HepG2 (cell line): ENCODE results near the gene C4B. TPM values are rescaled to one million over a fixed set of nuclear protein-coding genes. Genes with fewer than 3 reads are reported as not detected.

Experiments used
- AGO1 ChIP-seq: fragments of 200-400 bp; formaldehyde crosslinking; IDR thresholded peaks from 2 replicates; pipeline ENCODE4 v1.6.1; 2017; ENCODE audit warnings: mild to moderate bottlenecking, low read depth, low read length, moderate library complexity; ENCODE audit not compliant: poor library complexity, severe bottlenecking
- CEBPG ChIP-seq: IDR thresholded peaks from 2 replicates; pipeline ENCODE4 v1.6.1; 2016
- EEA1 ChIP-seq: sonication (generic); formaldehyde crosslinking; IDR thresholded peaks from 2 replicates; pipeline ENCODE4 v1.5.1; 2020; ENCODE audit warnings: mild to moderate bottlenecking, missing genetic modification reagents, borderline replicate concordance
- HIC2 ChIP-seq: sonication (generic); formaldehyde crosslinking; IDR thresholded peaks from 2 replicates; pipeline ENCODE4 v1.9.0; 2022; ENCODE audit warnings: low read depth, missing genetic modification reagents
- IKZF5 ChIP-seq: IDR thresholded peaks from 2 replicates; pipeline ENCODE4 v1.6.1; 2018; ENCODE audit warnings: missing genetic modification reagents, mild to moderate bottlenecking, missing compliant biosample characterization
- KDM6A ChIP-seq: IDR thresholded peaks from 2 replicates; pipeline ENCODE4 v1.6.1; 2016; ENCODE audit warnings: low read depth
- MTA1 ChIP-seq: sonication (generic); formaldehyde crosslinking; IDR thresholded peaks from 2 replicates; pipeline ENCODE4 v1.4.0; 2020; ENCODE audit warnings: missing genetic modification reagents, mild to moderate bottlenecking, borderline replicate concordance
- NCOR1 ChIP-seq: fragments of 200-600 bp; sonication (generic); IDR thresholded peaks from 2 replicates; pipeline ENCODE4 v1.7.0; 2017; ENCODE audit warnings: antibody characterized with exemption, low read length, borderline replicate concordance
- NFKBIZ ChIP-seq: IDR thresholded peaks from 2 replicates; pipeline ENCODE4 v1.6.1; 2018; ENCODE audit warnings: missing genetic modification reagents, missing compliant biosample characterization
- NONO ChIP-seq, 2 experiments: fragments of 450-650 bp in 1 of 2; sonication (generic) in 1 of 2; formaldehyde crosslinking in 1 of 2; IDR thresholded peaks in 1 of 2; conservative IDR thresholded peaks in 1 of 2; 2 replicates each; pipeline versions ENCODE4 v1.6.1 to v1.8.0; 2017 to 2022; ENCODE audit warnings: mild to moderate bottlenecking in 1 of 2, missing genetic modification reagents in 1 of 2, moderate library complexity in 1 of 2
- POLR2A ChIP-seq, 2 experiments: IDR thresholded peaks; 2 replicates each; pipeline ENCODE4 v1.6.1; 2011; ENCODE audit warnings: low read depth in 2 of 2, low read length in 2 of 2, mild to moderate bottlenecking in 1 of 2, moderate library complexity in 1 of 2; ENCODE audit not compliant: insufficient read depth in 1 of 2
- SIN3B ChIP-seq: fragments of 150-350 bp; IDR thresholded peaks from 2 replicates; pipeline ENCODE4 v1.6.1; 2014; ENCODE audit warnings: low read length
- SP1 ChIP-seq, 2 experiments: fragments of 450-650 bp in 1 of 2; sonication (generic) in 1 of 2; formaldehyde crosslinking in 1 of 2; IDR thresholded peaks; 2 replicates each; pipeline versions ENCODE4 v1.4.0 to v1.6.1; 2016 to 2020; ENCODE audit warnings: missing genetic modification reagents in 1 of 2
- TCF12 ChIP-seq, 2 experiments: fragments of 450-650 bp in 1 of 2; sonication (generic) in 1 of 2; formaldehyde crosslinking in 1 of 2; IDR thresholded peaks; 2 replicates each; pipeline versions ENCODE4 v1.6.1 to v1.8.0; 2017 to 2022; ENCODE audit warnings: antibody characterized with exemption in 1 of 2, mild to moderate bottlenecking in 1 of 2, missing genetic modification reagents in 1 of 2, moderate library complexity in 1 of 2
- ZBTB44 ChIP-seq: sonication (generic); formaldehyde crosslinking; IDR thresholded peaks from 2 replicates; pipeline ENCODE4 v1.4.0; 2020; ENCODE audit warnings: missing genetic modification reagents
- ZNF232 ChIP-seq: sonication (generic); formaldehyde crosslinking; IDR thresholded peaks from 2 replicates; pipeline ENCODE4 v1.4.0; 2020; ENCODE audit warnings: missing genetic modification reagents, borderline replicate concordance
- ZNF292 ChIP-seq: sonication (generic); formaldehyde crosslinking; IDR thresholded peaks from 2 replicates; pipeline ENCODE4 v1.8.1; 2022; ENCODE audit warnings: mild to moderate bottlenecking, low read depth, missing genetic modification reagents, borderline replicate concordance
- ZNF329 ChIP-seq: sonication (generic); formaldehyde crosslinking; IDR thresholded peaks from 2 replicates; pipeline ENCODE4 v1.9.0; 2021; ENCODE audit warnings: low read depth, mild to moderate bottlenecking, missing genetic modification reagents
- ZNF598 ChIP-seq: sonication (generic); formaldehyde crosslinking; IDR thresholded peaks from 2 replicates; pipeline ENCODE4 v1.5.1; 2020; ENCODE audit warnings: mild to moderate bottlenecking, missing genetic modification reagents, borderline replicate concordance
- ZNF800 ChIP-seq: sonication (generic); formaldehyde crosslinking; IDR thresholded peaks from 2 replicates; pipeline ENCODE4 v1.4.0; 2020; ENCODE audit warnings: missing genetic modification reagents
- ZZZ3 ChIP-seq: sonication (generic); formaldehyde crosslinking; IDR thresholded peaks from 2 replicates; pipeline ENCODE4 v1.4.0; 2020; ENCODE audit warnings: missing genetic modification reagents, mild to moderate bottlenecking, borderline replicate concordance
- polyA plus RNA-seq, 8 experiments: library from polyadenylated mRNA; depleted of rRNA in 3 of 8; stranded (reverse) in 7 of 8; unstranded in 1 of 8; fragments of >200 nt; fragmentation: Illumina TruSeq in 4 of 8; extraction: Trizol in 4 of 8; gene quantifications; 2 replicates each; pipeline versions ENCODE4 v1.2.1 to v1.2.3, GENCODE V29; 2011 to 2016; ENCODE audit warnings: low read depth in 4 of 8, missing spikeins in 1 of 8, mixed read lengths in 1 of 8; ENCODE audit not compliant: insufficient read depth in 1 of 8
- total RNA-seq, 5 experiments: library from RNA; depleted of rRNA; stranded (reverse); fragments of >200 nt; fragmentation: Illumina TruSeq; extraction: Trizol; gene quantifications; 2 replicates each; pipeline ENCODE4 v1.2.3, GENCODE V29; 2016; ENCODE audit warnings: low read depth in 1 of 5

C4B gene
- total and polyA plus RNA-seq, 2 of the 13 experiments (the other 11 are each of a cell fraction or from before 2014, with no cell fraction given): 167 to 538 TPM

- TF ChIP-seq ZNF800 (CRISPR knock-in tag) (peak; percentile 91), NFKBIZ (CRISPR knock-in tag) (peak; percentile 59; the same call in 1 of the 2 replicates), SP1 (IDR thresholded peaks at IDR 0.05) (no peak), SP1 (CRISPR knock-in tag; IDR thresholded peaks at IDR 0.05) (peak; percentile 58), KDM6A (0 out of 2 replicates have a peak, but pooled peaks have one; percentile 13), NCOR1 (no peak), ZNF329 (no peak), IKZF5 (peak; percentile 85), EEA1 (no peak), AGO1 (peak; percentile 78), TCF12 (IDR thresholded peaks at IDR 0.05) (no peak), TCF12 (CRISPR knock-in tag; IDR thresholded peaks at IDR 0.05) (0 out of 2 replicates have a peak, but pooled peaks have one; percentile 40), ZBTB44 (CRISPR knock-in tag) (0 out of 2 replicates have a peak, but pooled peaks have one; percentile 74), ZZZ3 (peak; percentile 68; the same call in 1 of the 2 replicates), SIN3B (no peak), ZNF292 (CRISPR knock-in tag) (peak; percentile 90), MTA1 (CRISPR knock-in tag) (peak; percentile 91; the same call in 1 of the 2 replicates), POLR2A (IDR thresholded peaks at IDR 0.05; ENCODE audit: insufficient read depth in 1 of 2, low read depth in 2 of 2, low read length in 2 of 2) (peak; percentile 69 to 70), NONO (IDR thresholded peaks at IDR 0.05) (no peak), NONO (CRISPR knock-in tag; conservative IDR thresholded peaks at IDR 0.05) (peak; percentile 81; the same call in 1 of the 2 replicates), HIC2 (no peak), ZNF598 (CRISPR knock-in tag) (peak; percentile 64; the same call in 1 of the 2 replicates), CEBPG (CRISPR knock-in tag) (peak; percentile 12; the same call in 1 of the 2 replicates), ZNF232 (peak; percentile 64; the same call in 1 of the 2 replicates)
Measured at GRCh38 chr6:32047855-32048766, 33.5 kb downstream of the C4B start (continued).
